NCI-H1092 treated with DMSO at 0.1 percent for 48 hours (cell line): ENCODE measurements around the gene SPDYC.
"Not testable (repeated sequence)": the region's sequence is repeated elsewhere in the genome, so short reads cannot be mapped to it uniquely, and the experiment has no call there.

Experiments used
- DNase-seq: peaks from one replicate; lab custom pipeline; 2025; lab: John Stamatoyannopoulos, UW

SPDYC gene

GRCh38 chr11:65169164-65169641 is 830 bp upstream of the SPDYC start:
- DNase-seq = no peak

DNA sequence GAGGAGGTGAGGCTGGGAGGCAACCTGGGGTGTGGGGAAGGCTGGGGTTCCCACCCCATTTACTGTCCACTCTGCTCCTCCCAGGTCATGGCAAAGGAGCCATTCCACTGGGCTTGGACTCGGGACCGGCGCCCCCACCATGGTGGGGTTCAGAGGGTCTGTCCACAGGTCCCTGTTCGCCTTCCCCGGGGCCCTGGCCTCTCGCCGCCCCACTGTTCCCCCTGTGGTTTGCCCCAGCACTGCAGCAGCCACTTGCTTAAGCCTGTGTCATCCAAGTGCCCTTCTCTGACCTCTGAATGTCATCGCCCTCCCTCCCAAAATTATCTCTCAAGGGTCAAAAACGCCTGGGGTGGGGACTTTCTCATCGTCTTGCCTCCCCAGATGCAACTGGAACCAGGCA is 2.6 kb downstream of the SPDYC start:
- DNase-seq = no peak

DNA sequence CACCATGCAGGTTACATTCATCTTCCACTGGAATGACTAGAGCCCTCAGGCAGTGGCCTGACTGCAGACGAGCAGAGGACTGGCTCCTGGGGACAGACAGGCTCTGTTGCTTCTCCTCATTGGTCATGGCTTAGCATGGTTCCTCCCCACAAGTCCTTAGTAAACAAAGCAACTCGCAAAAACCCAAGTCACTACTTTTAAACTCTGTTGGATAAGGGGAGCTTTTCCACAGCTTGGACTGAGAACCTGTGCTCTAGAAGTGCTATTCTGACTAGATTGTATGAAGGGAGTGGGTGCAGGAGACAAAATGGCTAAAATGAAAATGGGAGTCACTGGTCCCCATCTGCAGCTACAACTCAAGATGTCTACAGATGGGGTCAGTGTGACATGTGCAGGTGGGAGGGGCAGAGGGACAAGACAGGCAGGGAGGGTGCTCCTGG is 4.6 kb downstream of the SPDYC start:
- not testable (repeated sequence) for DNase-seq

DNA sequence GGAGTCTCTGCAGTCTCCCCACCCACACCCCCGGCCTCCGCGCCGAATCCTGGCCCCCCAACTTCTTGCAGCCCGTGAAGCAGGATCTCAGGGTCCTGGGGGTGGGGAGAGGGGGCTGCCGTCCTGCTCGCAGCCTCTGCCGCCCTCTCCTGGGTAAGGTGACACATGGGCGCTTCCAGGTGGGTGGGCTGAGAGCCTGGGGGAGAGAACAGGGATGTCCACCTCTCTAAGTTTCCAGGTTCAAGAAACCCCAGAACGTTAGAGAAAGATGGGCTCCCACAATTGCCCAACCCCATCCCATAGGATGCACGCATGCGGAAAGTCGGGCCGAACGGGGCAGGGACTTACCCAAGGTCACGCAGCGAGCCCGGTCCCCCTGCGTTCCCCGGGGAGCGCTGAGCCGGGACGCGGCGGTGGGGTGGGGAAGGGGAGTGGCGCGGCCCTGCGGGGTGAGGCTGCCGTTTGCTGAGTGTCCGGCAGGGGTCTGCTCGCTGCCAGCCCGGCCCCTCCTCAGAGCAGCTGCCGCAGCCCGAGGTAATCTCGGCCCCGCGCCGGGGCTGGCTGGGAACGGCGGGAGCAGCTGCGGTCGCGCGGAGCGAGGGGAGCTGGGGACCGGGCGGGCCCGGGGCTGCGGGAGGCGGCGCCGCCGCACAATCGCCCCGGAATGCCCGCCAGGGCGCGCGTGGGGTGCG is 11.0 kb downstream of the SPDYC start:
- DNase-seq = peak; percentile 54

- DNase-seq = peak; percentile 40
Observed at GRCh38 chr11:65181569-65182257, 11.7 kb downstream of the SPDYC start, which contains the start of gene CAPN1. CAPN1 (plus strand) TSS chr11:65181928; CDS start chr11:65182702, 774 bp downstream.

GRCh38 chr11:65182258-65183170 is 12.5 kb downstream of the SPDYC start:
- DNase-seq = no peak

- DNase-seq = no peak
Observed at GRCh38 chr11:65183201-65183891, 13.3 kb downstream of the SPDYC start.

DNA sequence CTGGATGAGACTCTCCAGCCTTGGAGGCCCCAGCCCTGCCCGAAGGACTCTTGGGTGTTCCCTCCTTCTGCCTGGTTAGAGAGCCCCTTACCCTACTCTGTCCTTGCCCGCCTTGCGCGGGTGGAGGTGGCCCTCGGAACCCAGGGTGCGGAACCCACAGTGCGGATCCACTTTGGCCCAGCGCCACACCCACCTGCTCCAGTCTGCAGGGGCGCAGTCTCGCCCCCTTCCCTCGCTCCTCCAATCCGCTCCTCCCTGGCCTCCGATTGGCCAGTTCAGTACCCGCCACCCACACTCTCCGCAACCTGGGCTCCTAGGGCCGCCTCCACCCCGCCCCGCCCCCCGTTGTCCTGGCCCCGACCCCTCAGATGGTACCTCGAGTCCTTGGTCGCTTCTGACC is 14.1 kb downstream of the SPDYC start:
- DNase-seq = no peak

DNA sequence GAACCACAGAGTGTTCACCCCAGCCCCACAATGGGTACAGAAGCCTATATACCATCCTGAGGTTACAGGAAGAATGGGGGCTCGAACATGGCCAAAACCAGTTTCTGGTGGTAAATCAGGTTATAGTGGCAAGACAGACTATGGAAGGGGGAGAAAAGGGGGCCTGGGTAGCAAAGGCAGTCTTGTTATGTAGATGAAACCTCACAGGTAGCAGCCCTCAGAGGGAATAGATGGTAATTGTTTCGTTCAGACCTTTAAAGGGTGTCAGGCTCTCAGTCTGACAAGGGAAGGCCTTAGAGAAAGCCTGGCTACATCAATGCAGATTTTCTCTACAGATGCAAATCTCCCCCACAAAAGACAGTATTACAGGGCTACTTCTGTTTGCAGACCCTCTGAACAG is 15.1 kb downstream of the SPDYC start:
- no peak for DNase-seq

- DNase-seq = no peak
Observed at GRCh38 chr11:65185869-65186341, 15.9 kb downstream of the SPDYC start.

GRCh38 chr11:65186701-65187100 is 16.7 kb downstream of the SPDYC start:
- no peak for DNase-seq

- no peak for DNase-seq
Observed at GRCh38 chr11:65187146-65187675, 17.2 kb downstream of the SPDYC start.

- DNase-seq = no peak
Observed at GRCh38 chr11:65187971-65188461, 18.0 kb downstream of the SPDYC start.

DNA sequence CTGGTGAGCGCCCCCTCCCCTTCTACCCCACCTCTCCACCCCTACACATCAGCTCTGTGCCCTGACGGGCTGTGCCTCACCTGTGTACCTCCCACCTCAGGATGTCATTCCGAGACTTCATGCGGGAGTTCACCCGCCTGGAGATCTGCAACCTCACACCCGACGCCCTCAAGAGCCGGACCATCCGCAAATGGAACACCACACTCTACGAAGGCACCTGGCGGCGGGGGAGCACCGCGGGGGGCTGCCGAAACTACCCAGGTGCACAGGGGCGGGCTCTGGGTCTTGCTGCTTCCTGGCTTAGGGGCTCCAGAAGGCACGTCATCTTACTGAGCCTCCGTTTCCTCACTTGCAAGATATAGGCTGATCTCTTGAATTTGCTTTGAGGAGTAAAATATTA is 18.5 kb downstream of the SPDYC start:
- DNase-seq = no peak

DNA sequence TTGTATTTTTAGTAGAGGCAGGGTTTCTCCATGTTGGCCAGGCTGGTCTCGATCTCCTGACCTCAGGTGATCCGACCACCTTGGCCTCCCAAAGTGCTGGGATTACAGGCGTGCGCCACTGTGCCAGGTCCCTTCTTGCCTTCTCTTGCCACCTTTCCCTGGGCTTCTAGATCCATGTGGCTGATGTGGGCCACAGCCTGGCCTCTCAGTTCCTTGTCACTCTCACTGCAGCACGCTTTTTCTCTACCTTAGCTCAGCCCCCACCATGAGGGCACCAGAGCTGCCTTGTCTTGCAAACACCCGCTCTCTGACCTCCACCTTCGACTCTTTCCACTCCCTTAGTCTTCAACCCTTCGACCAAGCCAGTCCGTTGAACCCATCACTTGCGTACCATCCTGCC is 19.2 kb downstream of the SPDYC start:
- DNase-seq = no peak

GRCh38 chr11:65194564-65194963 is 24.5 kb downstream of the SPDYC start:
- DNase-seq = no peak

GRCh38 chr11:65204143-65204542 is 34.1 kb downstream of the SPDYC start:
- DNase-seq = no peak

DNA sequence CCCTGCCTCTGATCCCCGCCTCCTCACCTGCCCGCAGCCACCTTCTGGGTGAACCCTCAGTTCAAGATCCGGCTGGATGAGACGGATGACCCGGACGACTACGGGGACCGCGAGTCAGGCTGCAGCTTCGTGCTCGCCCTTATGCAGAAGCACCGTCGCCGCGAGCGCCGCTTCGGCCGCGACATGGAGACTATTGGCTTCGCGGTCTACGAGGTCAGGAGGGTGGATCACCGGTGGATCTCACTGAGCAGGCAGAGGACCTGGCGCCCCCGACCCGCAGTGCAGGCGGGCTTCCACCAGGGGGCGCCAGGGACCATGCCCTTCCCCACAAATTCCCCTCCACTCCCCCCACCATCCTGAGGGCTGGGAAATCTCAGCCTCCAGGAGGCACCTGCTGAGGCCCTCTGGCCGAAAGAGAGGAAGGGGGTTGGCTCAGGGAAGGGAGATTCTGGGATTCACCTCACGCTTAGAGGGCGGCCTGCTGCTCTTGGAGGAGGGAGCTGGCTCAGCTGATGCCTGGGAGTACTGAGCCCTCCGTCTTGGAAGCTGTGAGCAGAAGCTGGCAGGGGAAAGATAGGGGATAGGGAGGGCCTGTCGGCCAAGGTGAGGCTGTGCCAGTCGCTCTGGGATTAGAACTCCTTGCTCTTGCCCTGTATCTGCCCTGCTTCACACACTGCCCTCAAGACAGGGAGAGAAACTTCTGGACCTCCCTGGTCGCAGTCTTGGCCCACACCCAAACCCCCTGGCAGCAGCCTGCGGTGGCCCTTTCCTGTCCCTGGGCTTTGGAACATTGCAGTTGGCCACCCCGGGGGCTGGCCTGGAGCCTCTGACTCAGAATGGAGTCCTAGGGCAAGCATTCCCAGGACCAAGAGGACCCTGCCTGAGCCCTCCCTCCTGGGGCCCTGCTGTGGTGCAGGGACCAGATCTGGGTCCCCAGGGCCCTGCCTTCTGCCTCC is 34.9 kb downstream of the SPDYC start:
- peak; percentile 9 for DNase-seq

- DNase-seq = no peak
Observed at GRCh38 chr11:65205602-65205967, 35.6 kb downstream of the SPDYC start.

DNA sequence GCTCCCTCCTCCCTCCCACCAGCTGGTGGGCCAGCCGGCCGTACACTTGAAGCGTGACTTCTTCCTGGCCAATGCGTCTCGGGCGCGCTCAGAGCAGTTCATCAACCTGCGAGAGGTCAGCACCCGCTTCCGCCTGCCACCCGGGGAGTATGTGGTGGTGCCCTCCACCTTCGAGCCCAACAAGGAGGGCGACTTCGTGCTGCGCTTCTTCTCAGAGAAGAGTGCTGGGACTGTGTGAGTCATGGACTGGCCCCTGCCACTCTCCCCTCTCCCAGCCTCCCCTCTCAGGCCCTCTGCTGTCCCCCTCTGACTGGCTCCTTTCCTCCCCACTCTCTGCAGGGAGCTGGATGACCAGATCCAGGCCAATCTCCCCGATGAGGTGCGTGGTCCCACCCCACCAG is 36.4 kb downstream of the SPDYC start:
- DNase-seq = no peak
